Tibial nerve (tissue), 4 donors: ENCODE results near the gene LRP8.

Source experiments
- CTCF ChIP-seq, 5 experiments: fragments of 200-600 bp in 3 of 5; fragments of 450-650 bp in 2 of 5; sonication (generic) in 3 of 5; IDR thresholded peaks; one replicate each; pipeline ENCODE4 v1.5.1; 2016 to 2019; ENCODE audit warnings: antibody characterized with exemption in 5 of 5, mild to moderate bottlenecking in 3 of 5, moderate library complexity in 2 of 5
- EP300 ChIP-seq, 2 donors: sonication (generic); formaldehyde crosslinking; IDR thresholded peaks; one replicate each; pipeline ENCODE4 v1.6.1; 2017; ENCODE audit warnings: antibody characterized with exemption in 2 of 2, mild to moderate bottlenecking in 1 of 2
- POLR2A ChIP-seq, 2 donors: fragments of 450-650 bp; IDR thresholded peaks; one replicate each; pipeline ENCODE4 v1.6.1; 2017; ENCODE audit warnings: antibody characterized with exemption in 2 of 2, mild to moderate bottlenecking in 2 of 2, moderate library complexity in 2 of 2

GRCh38 chr1:53303726-53304515 lies 23.9 kb downstream of the LRP8 start:
- TF ChIP-seq CTCF (IDR thresholded peaks at IDR 0.05) (no peak), POLR2A (IDR thresholded peaks at IDR 0.05) (no peak), EP300 (IDR thresholded peaks at IDR 0.05) (no peak)
